Fibroblast of skin of back (primary cell): ENCODE measurements around the gene RPL19. TPM values are rescaled to one million over a fixed set of nuclear protein-coding genes. Genes with fewer than 3 reads are reported as not detected.
A peak's percentile ranks its signal among the peaks of the same experiment; 100 is the strongest.
"Not testable (repeated sequence)": the region's sequence is repeated elsewhere in the genome, so short reads cannot be mapped to it uniquely, and the experiment has no call there.

ENCODE experiments used
- DNase-seq: peaks from one replicate; pipeline ENCODE4 v3.0.0-alpha.2; 2013
- polyA plus RNA-seq, 2 experiments: library from polyadenylated mRNA; unstranded; fragments of 120-200 nt; gene quantifications; one replicate each; pipeline ENCODE4 v1.2.1, GENCODE V29; 2013; ENCODE audit not compliant: insufficient read length in 2 of 2

Gene RPL19
- 1,465 TPM for polyA plus RNA-seq (2013, experiment 1 of 2; ENCODE audit: insufficient read length)
- polyA plus RNA-seq (2013, experiment 2 of 2; ENCODE audit: insufficient read length), result 1,608 TPM

DNA sequence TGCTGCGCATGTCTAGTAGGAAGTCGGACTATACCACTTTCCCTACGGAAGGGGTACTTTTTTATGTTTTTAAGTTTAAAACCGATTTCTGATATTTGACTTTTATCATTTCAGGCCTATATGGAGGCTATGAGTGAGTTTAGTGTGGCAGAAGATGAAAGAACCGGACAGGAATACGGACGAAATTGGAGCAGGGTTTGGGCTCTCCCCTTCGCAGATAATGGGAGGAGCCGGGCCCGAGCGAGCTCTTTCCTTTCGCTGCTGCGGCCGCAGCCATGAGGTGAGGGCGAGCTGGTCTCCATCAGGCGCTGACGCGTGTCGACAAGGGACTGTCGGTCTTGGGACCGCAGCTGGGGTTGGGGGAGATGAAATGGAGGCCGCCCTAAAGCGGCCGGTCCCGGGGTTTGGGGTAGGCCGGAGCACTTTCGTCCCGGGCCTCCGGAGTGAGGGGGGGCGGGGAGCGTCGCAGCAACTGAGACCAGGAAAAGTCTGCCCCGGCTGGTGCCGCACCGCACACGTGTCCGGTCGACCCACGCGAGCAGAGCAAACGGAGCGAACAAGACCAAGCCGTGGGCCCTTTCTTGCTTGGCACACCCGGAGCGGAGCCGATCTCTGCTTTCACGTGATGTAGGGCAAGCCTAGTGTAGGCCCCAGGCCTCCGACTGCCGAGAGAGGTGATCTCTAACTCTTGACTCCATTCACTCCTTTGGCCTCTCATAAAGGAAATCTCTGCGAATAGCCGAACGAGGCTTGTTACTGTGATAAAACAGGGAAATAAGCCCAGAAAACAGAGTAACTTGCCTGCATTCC is at the start of gene RPL19:
Gene RPL19, plus strand, starts transcription at position 214 of the 810 bp plus-strand sequence. Its CDS starts 62 bp downstream, at position 276.
- DNase-seq, result no peak

DNA sequence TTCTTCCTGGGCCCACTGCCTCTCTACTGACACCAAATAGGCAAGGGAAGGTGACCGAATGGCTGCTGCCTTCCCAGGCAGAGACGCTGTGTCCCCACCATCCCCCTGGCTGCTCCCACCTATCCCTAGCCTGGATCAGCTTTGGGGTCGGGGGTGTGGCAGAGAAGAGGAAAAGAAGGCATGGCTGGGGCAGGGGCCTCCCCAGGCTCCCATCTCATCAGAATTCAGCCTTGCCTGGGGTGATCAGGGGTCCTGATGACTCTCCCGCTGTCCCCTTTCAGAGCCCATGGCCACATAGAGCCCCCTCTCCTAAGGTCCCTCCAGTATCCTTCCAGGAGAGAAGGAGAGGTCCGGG is 49.3 kb upstream of the RPL19 start:
- no peak for DNase-seq

DNA sequence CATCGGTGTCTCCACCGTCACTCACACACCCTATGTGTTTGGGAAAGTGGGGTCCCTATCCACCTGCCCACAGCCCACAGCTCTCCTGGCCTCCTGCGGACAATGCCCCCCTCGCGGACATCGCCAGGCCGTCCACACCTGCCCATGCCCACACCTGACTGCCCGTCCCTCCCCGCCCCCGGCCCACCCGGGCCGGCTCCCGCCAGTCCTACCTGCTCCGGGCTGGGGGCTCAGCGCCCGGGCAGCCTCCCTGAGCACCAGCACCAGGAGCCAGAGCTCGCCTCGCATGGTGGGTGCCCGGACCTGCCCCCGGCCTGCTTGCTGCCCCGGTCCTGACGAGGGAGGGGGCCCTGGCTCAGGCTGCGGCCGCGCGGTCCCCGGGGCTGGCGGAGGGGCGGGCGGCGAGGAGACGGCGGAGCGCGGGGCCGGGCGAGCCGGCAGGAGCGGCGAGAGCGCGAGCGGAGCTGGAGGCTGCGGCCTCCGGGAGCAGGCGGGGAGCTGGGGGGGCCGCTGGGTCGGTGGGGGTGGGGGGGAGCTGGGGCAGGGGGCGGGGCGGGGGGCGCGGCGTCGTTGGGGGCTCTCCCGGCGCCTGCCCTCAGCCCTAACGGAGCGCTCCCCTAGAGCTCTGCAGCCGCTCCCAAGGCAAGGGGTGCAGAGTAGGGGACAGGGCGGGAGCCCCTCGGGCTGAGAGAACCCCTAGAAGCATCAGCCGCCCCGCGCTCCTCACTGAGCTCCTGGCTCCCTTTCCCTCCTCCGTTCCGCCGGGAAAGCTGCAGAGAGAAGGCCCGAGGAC is 48.7 kb upstream of the RPL19 start, which contains the start of gene PLXDC1:
Gene PLXDC1, minus strand, starts transcription at position 488 of the 793 bp plus-strand sequence. Its CDS starts 200 bp downstream, at position 288.
- no peak for DNase-seq

DNA sequence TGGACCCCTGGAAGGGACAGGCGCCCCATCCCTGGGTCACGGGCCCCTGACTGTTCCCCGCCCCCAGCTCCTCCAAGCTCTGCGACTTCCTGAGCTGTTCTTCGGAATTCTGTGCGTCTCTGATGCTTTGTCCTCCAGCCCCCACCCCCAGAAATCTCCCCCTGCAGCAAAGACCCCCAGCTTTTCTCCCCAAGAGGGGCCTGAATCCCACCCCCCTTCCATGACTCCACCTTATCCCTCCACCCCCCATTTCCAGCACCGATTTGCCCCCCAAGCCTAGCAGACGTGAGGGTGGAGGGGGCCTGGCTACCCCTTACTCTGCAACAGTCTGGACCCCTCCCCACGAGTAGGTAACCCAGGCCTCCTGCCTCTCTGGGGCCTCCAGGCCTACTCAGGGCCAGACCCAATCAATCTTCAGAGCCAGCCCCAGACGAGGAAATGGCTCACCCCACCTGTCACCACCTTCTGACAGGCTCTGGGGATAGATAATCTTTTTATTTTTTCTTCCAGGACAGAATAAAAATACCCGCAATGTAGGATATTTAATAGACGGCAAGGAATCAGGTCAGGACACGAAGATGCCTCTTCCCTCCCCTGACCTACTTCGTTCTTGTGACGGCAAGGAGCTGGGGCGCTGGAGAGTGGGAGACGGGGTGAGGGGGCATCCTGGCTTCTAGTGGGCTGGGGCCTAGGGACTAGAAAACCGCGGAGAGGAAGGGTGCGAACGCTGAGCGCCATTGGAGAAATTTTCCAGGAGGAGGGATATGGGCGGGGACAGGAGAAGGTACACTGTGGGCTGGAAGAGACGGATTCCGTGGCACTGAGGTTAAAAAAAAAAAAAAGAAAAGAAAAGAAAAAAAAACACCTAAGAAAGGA is 47.9 kb upstream of the RPL19 start:
- DNase-seq, result no peak

DNA sequence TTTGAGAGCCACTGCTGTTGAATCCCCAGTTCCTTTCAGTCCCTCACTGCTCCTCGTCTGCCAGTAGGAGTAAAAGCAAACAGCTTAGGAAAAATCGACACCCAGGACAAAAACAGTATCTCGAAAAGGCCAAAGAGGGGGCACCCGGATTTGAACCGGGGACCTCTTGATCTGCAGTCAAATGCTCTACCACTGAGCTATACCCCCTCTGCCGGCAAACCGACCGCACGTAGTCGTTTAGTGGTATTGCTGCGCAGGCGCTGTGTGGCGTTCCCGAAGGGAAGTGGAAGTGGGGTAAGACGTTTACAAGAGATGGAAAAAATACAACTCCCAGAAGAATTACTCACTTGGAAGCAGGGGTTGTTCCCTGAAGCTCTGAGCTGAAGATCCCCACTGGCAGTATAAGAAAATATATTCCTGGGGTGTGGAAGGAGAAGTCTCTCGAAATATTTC is 46.5 kb upstream of the RPL19 start:
- peak; percentile 90 for DNase-seq

DNA sequence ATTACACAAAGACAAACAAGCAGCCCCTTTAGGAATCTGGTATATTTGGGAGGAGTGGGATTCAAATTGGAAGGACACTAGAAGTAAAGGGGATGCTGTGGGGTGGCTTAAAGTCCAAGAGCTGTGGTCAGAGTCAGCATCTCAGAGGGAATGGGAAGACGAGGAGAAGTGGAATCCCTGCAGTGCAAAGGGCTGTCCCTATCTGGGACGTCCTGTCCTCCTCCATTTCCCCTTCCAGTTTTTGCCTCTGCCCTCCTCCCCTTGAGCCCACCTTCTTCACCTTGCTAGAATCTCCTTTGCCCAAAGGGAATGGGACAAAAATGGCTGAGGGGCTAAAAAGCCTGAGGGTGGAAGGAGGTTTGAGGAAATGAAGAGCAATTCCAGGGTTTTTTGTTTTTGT is 44.4 kb upstream of the RPL19 start:
- no peak for DNase-seq

DNA sequence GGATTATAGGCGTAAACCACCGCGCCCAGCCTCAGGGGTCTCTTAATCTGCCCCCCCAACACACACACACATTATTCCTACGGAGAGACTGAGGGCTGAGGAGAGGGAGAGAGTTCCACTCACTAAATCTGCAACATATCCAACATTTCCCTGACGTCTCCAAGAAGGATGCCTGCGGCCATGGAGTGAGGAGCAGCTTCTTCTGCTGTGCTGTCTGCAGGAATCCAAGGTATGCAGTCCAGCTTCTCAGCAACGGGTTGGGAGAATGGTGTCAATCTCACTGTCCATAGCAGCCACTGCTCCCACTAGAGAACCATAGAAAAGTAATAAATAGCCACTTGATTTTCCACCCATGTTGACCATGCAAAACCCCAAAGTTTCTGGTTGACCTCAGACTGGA is 43.6 kb upstream of the RPL19 start:
- peak; percentile 46 for DNase-seq

DNA sequence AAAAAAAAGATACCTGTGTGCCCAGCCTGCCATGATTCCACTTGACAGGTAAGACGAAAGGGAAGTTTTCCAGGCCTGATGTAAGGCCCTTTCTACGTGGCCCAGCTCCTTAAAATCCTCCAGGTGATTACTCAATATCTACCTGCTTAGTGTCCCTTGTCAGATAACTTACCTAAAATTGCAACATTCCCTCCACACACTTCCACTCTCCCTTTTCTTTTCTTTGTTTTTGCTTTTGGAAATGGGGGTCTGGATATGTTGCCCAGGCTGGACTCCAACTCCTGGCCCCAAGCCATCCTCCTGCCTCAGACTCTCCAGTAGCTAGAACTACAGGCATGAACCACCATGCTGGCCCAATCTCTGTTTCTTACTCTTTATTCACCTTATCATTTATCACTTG is 41.5 kb upstream of the RPL19 start:
- DNase-seq, result no peak

DNA sequence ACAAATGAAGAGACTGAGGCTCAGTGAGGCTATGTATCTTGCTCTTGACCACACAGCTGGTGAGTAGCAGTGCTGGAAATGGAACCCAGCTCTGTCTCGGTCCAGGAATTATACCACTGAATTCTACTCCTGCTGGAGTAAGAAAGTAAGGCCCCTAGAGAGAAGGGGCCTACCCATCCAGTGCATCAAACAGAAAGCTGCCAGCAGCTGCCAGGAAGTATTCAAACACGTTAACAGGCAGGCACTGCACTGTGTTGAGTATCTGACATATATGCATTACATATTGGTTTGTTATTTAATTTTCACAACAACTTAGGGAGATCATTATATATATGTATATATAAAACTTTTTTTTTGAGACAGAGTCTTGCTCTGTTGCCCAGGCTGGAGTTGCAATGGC is 38.1 kb upstream of the RPL19 start:
- no peak for DNase-seq

DNA sequence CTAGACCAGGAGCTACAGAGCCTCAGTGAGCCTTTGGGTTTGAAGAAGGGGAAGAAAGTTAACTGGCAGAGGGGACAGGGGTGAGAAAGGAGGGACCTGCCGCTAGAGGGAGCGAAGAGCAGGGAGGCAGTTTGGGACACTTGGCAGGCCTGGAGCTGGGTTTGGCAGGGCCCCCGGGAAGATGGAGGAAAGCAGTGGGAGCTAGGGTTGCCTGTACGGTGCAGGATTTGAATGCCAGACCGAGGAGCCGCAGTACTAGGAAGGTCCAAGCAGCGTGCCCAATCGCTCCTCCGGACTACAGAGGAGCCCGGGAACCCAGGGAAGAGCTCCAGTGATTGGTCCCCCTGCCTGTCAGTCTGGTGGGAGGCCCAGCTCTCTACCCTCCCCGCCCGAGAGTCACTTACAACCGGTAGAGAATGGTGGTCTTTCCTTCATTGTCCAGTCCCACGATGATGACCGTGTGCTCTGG is 35.4 kb upstream of the RPL19 start:
- peak; percentile 92 for DNase-seq

DNA sequence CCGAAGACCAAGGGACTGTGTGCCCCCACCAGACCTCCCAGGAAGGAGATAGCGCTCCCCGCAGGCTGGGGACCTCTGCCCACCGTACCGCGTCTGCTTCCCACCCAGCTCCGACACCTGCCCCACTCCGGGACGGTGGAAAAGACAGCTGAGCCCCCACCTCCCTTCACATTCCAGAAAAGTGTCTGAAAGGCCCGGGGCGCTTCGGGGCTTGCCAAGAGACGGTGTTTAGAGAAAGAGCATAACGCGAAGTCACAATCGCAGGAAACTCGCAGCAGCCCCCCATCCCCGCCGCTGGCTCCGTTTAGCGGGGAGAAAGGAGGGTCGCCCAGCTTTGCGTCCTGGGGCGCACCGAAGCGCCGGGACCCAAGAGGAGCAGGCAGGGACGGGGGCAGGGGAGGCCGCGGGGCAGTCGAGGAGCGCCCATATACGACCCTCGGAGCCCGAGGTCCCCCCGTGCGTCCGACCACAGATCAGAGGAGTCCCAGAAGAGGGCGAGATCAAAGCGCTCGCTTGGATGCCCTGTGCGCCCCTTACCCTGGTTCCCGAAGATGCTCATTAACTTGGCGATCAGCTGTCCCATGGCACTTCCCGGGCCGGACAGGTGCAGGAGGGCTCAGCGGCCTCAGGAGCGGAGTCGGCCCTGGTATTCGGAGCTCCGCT is 34.8 kb upstream of the RPL19 start:
- DNase-seq, result no peak

DNA sequence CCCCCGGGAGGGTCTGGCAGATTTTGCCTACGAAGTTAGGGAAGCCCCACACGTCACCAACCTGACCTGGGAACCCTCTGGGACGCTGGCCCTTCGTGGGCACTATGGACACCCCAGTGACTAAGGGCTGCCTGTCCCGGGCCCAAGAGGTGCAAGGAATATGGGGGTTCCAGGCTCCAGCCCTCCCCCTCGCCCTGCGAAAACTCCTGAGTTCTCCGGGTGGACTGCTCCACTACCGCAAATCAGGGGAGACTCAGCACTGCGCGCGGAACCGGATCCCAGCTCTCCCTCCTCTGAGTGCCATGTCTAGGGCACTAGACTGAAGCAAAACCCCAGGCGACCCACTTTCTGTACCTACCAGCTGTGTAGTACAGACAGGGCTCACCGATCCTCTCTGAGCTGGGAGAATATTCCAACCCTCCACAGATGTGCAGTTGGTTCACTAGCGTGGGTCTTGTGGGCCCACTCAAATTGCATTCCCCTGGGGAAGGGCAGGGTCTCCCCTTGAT is 34.2 kb upstream of the RPL19 start, which contains the start of gene ARL5C:
Gene ARL5C, minus strand, starts transcription at position 321 of the 509 bp plus-strand sequence. CDS start 401 bp downstream, outside the sequence.
- no peak for DNase-seq

DNA sequence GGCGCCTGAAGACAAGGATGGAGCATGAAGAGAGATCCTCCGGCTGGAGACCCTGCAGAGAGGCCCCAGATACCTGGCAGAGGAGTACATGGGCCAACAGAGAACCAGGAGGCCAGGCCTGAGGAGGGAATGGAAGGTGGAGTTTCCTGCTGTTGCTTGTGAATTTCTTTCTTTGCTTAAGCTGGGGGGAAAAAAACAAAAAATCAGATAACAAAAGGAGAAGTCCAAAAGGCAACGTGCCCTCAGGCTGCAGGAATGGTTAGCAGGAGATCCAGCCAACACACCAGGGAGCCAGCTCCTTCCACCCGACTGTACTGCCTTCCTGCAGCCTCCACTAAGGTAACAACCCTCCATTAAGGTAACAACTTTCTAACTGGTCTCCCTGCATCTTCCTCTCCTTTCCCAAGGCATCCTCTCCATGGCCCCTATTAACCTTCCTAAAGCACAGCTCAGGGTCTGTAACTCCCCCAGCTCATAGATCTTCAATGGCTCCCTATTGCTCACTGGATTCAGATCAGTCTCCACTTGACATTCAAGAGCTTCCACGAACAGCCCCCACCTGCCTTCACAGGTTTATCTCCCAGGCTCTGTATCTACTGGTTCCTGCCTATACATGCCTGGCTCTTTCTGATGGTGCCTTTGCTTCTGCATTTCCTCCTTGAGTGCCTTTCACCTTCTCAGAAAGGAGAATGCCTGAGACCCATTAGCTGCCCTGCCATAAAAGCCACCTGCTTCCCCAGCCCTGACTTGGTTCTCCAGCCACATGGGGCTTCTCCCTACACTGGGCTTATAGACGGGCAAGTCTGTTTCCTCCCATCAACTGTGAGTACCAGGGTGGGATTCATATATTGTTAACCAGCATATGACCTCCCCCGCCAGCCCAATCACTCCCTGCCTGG is 33.4 kb upstream of the RPL19 start:
- no peak for DNase-seq

DNA sequence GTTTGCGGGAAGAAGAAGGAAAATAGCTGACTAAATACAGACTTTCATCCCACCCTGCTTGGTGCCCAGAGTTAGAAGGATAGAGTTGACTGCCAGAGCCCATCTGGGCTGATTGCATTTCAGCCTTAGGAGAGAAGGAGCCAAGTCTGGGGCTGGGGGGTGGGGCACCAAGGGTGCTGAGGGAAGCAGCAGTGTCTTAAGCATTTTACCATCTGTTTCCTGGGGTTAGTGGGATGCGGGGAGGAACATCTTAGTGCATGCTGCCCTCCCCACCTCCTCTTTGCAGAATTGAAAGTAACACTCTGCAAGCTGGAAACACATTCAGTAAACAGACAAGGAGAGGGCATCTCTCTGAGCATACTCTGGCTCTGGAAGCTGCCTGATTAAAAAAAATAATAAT is 32.6 kb upstream of the RPL19 start:
- no peak for DNase-seq

DNA sequence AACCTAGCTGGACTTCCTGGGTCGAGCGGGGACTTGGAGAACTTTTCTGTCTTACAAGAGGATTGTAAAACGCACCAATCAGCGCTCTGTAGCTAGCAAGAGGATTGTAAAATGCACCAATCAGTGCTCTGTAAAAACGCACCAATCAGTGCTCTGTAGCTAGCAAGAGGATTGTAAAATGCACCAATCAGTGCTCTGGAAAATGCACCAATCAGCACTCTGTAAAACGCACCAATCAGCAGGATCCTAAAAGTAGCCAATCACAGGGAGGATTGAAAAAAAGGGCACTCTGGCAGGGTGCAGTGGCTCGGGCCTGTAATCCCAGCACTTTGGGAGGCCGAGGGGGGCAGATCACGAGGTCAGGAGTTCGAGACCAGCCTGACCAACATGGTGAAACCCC is 31.6 kb upstream of the RPL19 start:
- DNase-seq, result not testable (repeated sequence)

DNA sequence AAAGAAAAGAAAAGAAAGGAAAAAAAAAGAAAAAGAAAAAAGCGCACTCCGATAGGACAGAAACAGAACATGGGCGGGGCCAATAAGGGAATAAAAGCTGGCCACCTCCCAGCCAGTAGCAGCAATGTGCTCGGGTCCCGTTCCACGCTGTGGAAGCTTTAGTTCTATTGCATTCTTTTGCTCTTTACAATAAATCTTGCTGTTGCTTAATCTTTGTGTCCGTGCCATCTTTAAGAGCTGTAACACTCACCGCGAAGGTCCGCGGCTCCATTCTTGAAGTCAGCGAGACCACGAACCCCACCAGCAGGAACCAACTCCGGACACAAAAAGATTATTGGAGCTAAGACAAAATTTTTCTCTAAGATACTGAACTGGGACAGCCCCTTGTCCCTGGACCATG is 31.0 kb upstream of the RPL19 start:
- no peak for DNase-seq

DNA sequence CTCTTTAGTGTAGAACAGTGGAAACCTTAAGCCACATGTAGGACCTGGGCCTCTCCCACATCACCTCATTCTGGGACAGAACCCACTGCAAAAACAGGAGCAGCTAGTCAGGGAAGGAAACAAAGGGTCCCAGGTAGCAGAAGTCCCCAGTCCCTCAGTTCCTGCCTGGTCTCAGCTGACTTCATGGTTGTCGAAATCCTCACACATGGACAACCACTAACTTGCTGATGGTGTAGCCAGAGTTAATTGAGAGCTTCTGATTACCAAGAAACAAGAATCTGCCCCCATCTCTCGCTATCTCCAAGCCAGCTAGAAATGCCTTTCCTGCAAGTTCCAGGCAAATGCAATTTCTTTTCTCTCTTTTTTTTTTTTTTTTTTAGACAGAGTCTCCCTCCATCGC is 30.6 kb upstream of the RPL19 start:
- DNase-seq, result no peak

DNA sequence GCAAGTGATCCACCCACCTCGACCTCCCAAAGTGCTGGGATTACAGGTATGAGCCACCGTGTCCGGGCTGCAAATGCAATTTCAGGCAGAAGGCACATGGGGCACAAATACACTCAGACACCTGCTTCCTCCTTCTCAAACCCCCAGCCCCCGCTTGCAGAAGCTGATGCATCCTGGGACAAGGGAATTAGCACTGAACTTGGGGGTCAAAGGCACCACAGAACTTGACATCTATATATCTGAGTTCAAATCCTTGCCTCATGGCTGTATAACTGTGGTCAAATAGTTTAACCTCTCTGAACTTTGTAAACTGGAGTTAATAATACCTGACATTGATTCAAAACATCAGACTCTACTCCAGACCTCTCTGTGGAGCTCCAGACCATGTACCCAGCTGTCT is 30.0 kb upstream of the RPL19 start:
- DNase-seq, result no peak

DNA sequence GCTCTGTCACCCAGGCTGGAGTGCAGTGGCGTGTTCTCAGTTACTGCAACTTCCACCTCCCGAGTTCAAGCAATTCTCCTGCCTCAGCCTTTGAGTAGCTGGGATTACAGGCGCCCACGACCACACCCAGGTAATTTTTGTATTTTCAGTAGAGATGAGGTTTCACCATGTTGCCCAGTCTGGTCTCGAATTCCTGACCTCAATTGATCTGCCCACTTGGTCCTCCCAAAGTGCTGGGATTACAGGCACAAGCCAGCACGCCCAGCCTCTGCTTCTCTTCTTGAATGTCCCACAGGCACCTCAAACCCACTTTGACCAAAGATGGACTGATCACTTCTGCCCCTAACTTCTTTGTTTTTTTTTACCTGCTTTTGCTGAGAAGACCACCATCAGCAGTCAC is 29.5 kb upstream of the RPL19 start:
- no peak for DNase-seq

DNA sequence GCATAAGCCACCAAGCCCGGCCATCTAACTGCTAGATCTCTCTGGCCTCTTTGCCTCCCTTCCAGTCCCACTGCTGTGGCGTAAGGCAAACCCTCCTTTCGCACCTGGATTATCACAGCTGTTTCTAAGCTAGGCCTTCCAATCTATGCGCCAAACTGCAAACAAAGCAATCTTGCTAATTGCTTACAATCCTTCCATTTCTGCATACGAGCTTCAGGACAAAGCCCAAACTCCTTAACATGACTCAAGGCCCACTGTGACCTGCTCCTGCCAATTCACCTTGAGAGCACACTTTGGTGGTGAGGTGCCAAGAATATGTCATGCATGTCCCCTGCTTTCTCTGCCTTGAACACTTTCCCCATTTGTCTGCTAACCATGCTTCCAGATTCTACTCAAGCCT is 28.1 kb upstream of the RPL19 start:
- DNase-seq, result no peak
